MM.1S (cell line): ENCODE data around the gene NOP10.

Experiments
- DNase-seq: peaks from one replicate; pipeline ENCODE4 v3.0.0-alpha.2; 2015
- H2AFZ ChIP-seq: fragments of 300-600 bp; sonication (generic); 2 replicates; pipeline ENCODE4 v1.6.0; 2016; ENCODE audit warnings: antibody characterized with exemption, low read length
- H3F3A ChIP-seq: fragments of 300-600 bp; sonication (generic); 2 replicates; pipeline ENCODE4 v1.6.1; 2016; ENCODE audit warnings: mild to moderate bottlenecking, antibody characterized with exemption, low read length, moderate library complexity, mixed read lengths; ENCODE audit not compliant: insufficient read depth
- H3K27ac ChIP-seq: fragments of 300-600 bp; sonication (generic); 2 replicates; pipeline ENCODE4 v1.5.1; 2016; ENCODE audit warnings: mild to moderate bottlenecking, low read length
- H3K27me3 ChIP-seq: fragments of 300-600 bp; sonication (generic); replicated peaks from 2 replicates; pipeline ENCODE4 v1.6.0; 2016; ENCODE audit warnings: low read length; ENCODE audit not compliant: insufficient read depth
- H3K36me3 ChIP-seq: fragments of 300-600 bp; sonication (generic); replicated peaks from 2 replicates; pipeline ENCODE4 v1.6.1; 2016; ENCODE audit warnings: mild to moderate bottlenecking, low read length, mixed read lengths; ENCODE audit not compliant: insufficient read depth
- H3K4me1 ChIP-seq: fragments of 300-600 bp; sonication (generic); 2 replicates; pipeline ENCODE4 v1.6.1; 2016; ENCODE audit warnings: low read length, mixed read lengths
- H3K4me2 ChIP-seq: fragments of 300-600 bp; sonication (generic); 2 replicates; pipeline ENCODE4 v1.6.0; 2016; ENCODE audit warnings: low read depth, low read length
- H3K4me3 ChIP-seq: fragments of 300-600 bp; sonication (generic); 2 replicates; pipeline ENCODE4 v1.5.1; 2016; ENCODE audit warnings: low read length, mixed read lengths
- H3K79me2 ChIP-seq: fragments of 300-600 bp; sonication (generic); 2 replicates; pipeline ENCODE4 v1.6.1; 2016; ENCODE audit warnings: mixed run types, low read length, mixed read lengths
- H3K9ac ChIP-seq: fragments of 300-600 bp; sonication (generic); 2 replicates; pipeline ENCODE4 v1.6.1; 2016; ENCODE audit warnings: low read length, mixed read lengths
- H3K9me2 ChIP-seq: fragments of 300-600 bp; sonication (generic); replicated peaks from 2 replicates; pipeline ENCODE4 v1.6.1; 2016; ENCODE audit warnings: mild to moderate bottlenecking, low read length, mixed read lengths; ENCODE audit not compliant: insufficient read depth
- H3K9me3 ChIP-seq: fragments of 300-600 bp; sonication (generic); replicated peaks from 2 replicates; pipeline ENCODE4 v1.6.1; 2016; ENCODE audit warnings: mild to moderate bottlenecking, low read length, mixed read lengths; ENCODE audit not compliant: insufficient read depth
- H4K20me1 ChIP-seq: fragments of 300-600 bp; sonication (generic); 2 replicates; pipeline ENCODE4 v1.6.1; 2016; ENCODE audit warnings: mild to moderate bottlenecking, low read length, moderate library complexity, mixed read lengths; ENCODE audit not compliant: insufficient read depth
- EZH2 ChIP-seq: fragments of 300-600 bp; sonication (generic); optimal IDR thresholded peaks from 2 replicates; pipeline ENCODE3; 2017; ENCODE audit warnings: low read depth, mild to moderate bottlenecking, antibody characterized with exemption, low read length, mixed read lengths
- EZH2phosphoT487 ChIP-seq: fragments of 300-600 bp; sonication (generic); IDR thresholded peaks from 2 replicates; pipeline ENCODE4 v1.6.1; 2018; ENCODE audit warnings: antibody characterized with exemption, low read length
- TF ChIP-seq, protein P1 (sequence below): fragments of 300-600 bp; sonication (generic); IDR thresholded peaks from 2 replicates; pipeline ENCODE4 v1.5.1; 2016; ENCODE audit warnings: antibody characterized with exemption, low read length, mixed read lengths

NOP10 gene

DNA sequence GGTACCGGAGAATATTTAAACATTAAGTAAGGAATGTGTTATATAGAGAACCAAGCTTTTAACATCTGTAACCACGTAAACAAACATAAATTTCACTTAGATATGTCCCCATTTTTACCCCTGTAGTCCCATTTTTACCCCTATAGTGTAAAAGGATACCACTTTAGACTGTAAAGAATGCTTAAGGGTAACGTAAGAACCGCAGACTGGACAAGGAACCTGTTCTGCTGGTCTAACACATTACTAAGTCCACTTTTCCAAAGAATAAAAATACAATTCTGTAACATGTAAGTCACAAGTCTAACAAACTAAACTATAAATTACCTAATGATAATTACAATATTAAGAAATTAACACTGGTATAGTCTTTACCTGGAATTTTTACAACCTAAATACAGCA, 8.3 kb downstream of the NOP10 start:
- Histone ChIP-seq H3K9me2 (no peaks in the 10 kb centered on the region), H3K79me2 (peaks cover 74% of the 10 kb centered on the region), H2AFZ (0 out of 2 replicates have a peak overlapping the region, but pooled peaks have one; percentile 3), H3K36me3 (no peaks in the 10 kb centered on the region), H3K4me2 (peak overlapping the region; percentile 92), H3K4me3 (peak overlapping the region; percentile 87), H3K27me3 (no peaks in the 10 kb centered on the region), H3K9me3 (no peaks in the 10 kb centered on the region), H3F3A (peaks cover 47% of the 10 kb centered on the region), H4K20me1 (no peaks in the 10 kb centered on the region), H3K9ac (peak overlapping the region; percentile 83), H3K4me1 (peaks cover 17% of the 10 kb centered on the region), H3K27ac (peak overlapping the region; percentile 80)
- TF ChIP-seq, protein P1, sequence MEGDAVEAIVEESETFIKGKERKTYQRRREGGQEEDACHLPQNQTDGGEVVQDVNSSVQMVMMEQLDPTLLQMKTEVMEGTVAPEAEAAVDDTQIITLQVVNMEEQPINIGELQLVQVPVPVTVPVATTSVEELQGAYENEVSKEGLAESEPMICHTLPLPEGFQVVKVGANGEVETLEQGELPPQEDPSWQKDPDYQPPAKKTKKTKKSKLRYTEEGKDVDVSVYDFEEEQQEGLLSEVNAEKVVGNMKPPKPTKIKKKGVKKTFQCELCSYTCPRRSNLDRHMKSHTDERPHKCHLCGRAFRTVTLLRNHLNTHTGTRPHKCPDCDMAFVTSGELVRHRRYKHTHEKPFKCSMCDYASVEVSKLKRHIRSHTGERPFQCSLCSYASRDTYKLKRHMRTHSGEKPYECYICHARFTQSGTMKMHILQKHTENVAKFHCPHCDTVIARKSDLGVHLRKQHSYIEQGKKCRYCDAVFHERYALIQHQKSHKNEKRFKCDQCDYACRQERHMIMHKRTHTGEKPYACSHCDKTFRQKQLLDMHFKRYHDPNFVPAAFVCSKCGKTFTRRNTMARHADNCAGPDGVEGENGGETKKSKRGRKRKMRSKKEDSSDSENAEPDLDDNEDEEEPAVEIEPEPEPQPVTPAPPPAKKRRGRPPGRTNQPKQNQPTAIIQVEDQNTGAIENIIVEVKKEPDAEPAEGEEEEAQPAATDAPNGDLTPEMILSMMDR, result no peak
- TF ChIP-seq EZH2phosphoT487, result no peak
- TF ChIP-seq EZH2, result no peak
- DNase-seq, result no peak

DNA sequence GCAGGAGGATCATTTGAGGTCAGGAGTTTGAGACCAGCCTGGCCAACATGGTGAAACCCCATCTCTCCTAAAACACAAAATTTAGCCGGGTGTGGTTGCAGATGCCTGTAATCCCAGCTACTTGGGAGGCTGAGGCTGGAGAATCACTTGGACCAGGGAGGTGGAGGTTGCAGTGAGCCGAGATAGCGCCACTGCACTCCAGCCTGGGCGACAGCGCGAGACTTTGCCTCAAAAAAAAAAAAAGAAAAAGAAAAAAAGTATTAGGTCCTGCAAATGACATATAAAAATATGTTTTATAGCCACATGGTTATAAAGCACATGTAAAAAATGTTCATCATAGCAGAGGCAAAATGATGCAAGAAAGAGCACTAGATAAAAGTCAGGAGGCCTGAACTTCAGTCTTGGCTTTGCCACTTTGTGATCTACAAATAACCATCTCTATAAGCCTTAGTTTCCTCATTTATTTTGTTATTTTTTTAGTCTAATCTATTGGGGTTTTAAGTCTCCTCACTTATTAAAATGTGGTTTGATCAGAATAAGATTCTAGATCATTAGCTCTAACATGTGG, 10.3 kb downstream of the NOP10 start:
- no peaks in the 10 kb centered on the region for H3K27me3 ChIP-seq
- H3K27ac ChIP-seq, result no peak overlapping the region
- H3K79me2 ChIP-seq, result peaks cover 82% of the 10 kb centered on the region
- no peaks in the 10 kb centered on the region for H4K20me1 ChIP-seq
- TF ChIP-seq EZH2phosphoT487 (no peak), EZH2 (no peak)
- TF ChIP-seq, protein P1, result no peak
- H3K4me1 ChIP-seq, result peaks cover 33% of the 10 kb centered on the region
- H3K4me2 ChIP-seq, result no peak overlapping the region
- no peak overlapping the region for H3K9ac ChIP-seq
- H3K9me3 ChIP-seq, result no peaks in the 10 kb centered on the region
- H2AFZ ChIP-seq, result no peak overlapping the region
- H3F3A ChIP-seq, result peaks cover 54% of the 10 kb centered on the region
- H3K36me3 ChIP-seq, result no peaks in the 10 kb centered on the region
- H3K9me2 ChIP-seq, result no peaks in the 10 kb centered on the region
- DNase-seq, result no peak
- H3K4me3 ChIP-seq, result no peak overlapping the region

DNA sequence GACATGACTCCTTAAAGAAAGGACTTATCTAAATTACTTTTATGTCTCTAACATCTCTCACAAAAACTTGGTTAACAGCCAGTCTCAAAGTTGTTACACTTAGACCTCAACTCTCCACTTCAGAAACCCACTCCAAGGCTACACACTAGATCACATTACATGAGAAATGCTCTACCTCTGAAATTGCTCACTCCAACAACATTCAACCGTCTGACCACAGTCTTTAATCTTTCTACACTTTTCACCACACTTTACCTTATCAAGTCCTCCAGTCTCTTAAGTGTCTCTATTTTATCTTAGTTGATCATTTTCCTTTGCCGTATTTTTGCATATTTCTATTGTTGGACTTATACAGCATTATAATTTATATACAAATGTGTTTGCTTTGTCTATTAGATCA, 11.1 kb downstream of the NOP10 start:
- TF ChIP-seq EZH2phosphoT487 (no peak), EZH2 (no peak)
- TF ChIP-seq, protein P1, result no peak
- Histone ChIP-seq H3K79me2 (peaks cover 82% of the 10 kb centered on the region), H3K4me3 (no peak overlapping the region), H3K9ac (no peak overlapping the region), H3K4me2 (no peak overlapping the region), H3K9me2 (no peaks in the 10 kb centered on the region), H2AFZ (no peak overlapping the region), H3K27ac (no peak overlapping the region), H3K27me3 (no peaks in the 10 kb centered on the region), H4K20me1 (no peaks in the 10 kb centered on the region), H3K9me3 (no peaks in the 10 kb centered on the region), H3F3A (peaks cover 48% of the 10 kb centered on the region), H3K36me3 (no peaks in the 10 kb centered on the region), H3K4me1 (peaks cover 41% of the 10 kb centered on the region)
- no peak for DNase-seq
